ENCODE results near the gene CCDC102B.

GRCh38 chr18:68783506-68783905 lies 14.4 kb upstream of the CCDC102B start:
- TF ChIP-seq CTCF (conservative IDR thresholded peaks at IDR 0.05; ENCODE audit: low read depth in 2 of 2), result no peak
- no peak for TF ChIP-seq EZH2phosphoT487 (IDR thresholded peaks at IDR 0.05; ENCODE audit: unreplicated experiment)
